ENCODE results near the gene CPNE4.

Gene CPNE4

DNA sequence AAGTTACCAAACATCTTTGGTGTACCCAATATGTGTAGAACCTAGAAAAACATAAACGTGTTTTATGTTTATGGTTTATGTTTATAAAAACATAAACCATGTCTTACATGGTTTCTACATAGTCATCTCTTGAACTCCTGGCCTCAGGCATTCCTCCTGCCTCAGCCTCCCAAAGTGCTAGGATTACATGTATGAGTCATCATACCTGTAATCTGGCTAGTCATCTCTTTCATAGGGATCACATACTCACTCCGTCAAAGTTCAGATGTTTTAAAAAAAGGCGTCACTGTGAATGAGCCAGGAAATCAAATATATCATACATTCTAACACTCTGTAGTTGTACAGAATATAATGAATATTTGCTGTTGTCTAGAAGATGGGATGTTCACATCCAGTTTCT is 178.6 kb downstream of the CPNE4 start:
- DNase-seq = no peak

- DNase-seq = no peak
Measured at GRCh38 chr3:131850223-131850622, 184.6 kb downstream of the CPNE4 start.

GRCh38 chr3:131849616-131850015 is 185.2 kb downstream of the CPNE4 start:
- DNase-seq = no peak

- DNase-seq = no peak
Measured at GRCh38 chr3:131847966-131848510, 186.8 kb downstream of the CPNE4 start.

DNA sequence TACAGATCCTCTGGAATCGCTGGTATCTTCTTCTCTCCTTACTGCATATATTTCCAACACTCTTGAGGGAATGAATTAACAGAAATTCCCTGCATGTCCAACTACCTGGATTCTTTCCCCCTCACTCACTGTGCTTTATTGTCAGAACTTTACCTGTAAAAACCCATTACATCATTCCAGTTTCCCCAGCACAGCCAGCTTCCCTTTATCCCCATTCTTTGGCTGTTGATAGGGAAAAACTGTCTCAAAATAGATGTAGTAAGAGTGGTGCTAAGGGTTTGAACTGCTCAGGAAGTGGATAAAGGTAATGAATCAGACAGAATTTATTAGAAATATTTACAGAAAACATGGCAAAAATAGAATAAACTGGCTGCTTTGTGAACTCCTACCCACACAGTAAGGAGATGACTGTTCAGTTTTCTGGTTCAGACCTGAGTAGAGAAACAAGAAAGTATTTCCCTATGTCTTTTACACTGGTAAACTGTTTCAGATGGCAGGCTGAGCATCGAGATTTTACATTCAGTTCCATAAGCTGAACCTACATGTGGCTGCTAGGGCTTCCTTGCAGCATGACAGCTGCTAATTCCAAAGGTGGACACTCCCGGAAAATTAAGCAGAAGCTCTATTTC is 188.4 kb downstream of the CPNE4 start:
- no peak for DNase-seq

GRCh38 chr3:131843174-131843573 is 191.6 kb downstream of the CPNE4 start:
- DNase-seq = no peak

DNA sequence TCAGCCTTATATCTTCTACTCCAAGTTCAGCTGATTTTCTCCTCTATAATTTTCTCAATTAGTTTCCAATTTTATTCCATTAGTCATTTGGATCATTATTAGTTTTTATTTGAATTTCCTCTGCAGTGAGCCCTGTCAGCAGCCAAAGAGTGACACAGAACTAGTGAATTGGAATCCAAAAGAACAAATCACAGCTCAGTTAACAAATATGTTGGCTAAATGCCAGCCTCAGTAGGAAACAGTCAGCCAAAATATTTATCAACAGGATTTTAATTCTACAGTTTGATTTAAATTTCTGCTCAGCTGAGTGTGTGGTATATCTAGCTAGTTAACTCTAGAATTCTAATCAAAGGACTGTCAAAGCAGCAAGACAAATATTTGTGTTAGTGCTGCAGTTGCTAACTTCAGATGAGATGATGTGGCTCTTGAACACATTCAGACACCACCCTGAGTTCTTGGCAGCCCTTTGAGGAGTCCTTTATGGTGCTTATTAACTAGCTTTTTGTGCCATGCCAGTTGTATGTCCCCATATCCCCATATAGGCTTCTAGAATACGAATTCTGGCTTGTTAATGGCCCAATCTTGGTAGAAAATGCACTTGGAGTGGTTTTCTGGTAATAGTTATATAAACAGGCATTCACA is 194.5 kb downstream of the CPNE4 start:
- DNase-seq = no peak

GRCh38 chr3:131835906-131836305 is 198.9 kb downstream of the CPNE4 start:
- no peak for DNase-seq

DNA sequence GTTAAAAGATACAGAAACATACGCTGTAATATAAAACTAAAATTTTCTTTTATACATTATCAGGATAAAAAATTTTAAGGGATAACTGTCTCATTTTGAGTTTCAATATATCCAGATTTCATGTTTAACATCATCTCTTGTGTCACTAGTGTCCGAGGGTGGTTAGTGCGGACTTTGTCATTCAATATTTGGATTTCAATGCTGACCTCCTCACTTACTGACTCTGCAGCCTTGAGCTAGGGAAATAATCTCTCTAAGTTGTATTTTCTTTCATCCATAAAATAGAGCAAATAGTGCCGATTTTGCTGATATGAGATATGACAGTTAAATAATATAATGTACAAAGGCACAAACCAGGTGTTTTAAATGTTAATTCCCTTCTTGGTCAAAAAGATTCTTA is 203.2 kb downstream of the CPNE4 start:
- no peak for DNase-seq

DNA sequence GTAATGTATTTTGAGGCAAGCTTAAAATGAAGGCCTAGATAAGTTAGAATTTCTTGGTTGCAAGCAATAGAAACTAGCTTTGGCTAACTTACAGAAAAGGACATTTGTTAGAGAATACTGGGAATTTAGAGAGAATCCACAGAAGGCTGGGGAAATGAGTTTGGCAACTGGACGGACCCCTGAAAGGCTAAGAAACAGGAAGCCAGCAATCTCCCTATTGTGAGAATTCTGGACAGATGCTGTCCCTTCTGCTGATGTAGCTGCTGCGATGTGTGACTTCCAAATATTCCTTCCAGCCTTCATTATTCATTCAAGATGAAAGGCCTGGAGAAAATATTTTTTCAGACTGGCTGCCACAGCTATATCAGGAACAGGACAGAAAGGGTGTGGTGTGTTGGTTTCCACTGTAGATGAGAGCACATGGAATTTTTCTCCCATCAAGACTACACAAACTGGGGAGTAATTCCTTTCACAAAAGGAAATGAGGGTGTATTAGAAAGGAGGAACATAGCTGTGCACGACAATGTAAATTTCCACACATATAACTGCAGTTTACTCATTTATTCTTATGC is 213.5 kb downstream of the CPNE4 start:
- no peak for DNase-seq

GRCh38 chr3:131819381-131820055 is 215.3 kb downstream of the CPNE4 start:
- DNase-seq = no peak

DNA sequence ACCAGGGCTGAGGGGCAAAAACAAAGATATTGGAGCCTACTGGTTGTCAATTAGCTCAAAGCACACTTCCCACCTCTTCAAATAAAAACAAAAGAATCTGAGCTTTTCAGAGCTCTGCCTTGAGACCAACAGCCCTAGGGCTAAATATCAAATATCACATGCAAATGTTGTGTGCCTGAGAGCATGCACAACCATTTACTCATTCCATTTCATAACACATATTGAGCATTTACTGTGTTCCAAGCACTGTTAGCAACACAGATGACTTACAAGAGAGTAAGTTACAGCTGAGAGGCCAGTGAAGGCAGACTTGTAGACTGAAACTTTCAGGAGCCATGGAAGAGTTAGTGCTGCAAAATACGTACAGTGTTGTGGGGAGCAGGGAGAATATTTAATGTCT is 222.4 kb downstream of the CPNE4 start:
- DNase-seq = no peak

DNA sequence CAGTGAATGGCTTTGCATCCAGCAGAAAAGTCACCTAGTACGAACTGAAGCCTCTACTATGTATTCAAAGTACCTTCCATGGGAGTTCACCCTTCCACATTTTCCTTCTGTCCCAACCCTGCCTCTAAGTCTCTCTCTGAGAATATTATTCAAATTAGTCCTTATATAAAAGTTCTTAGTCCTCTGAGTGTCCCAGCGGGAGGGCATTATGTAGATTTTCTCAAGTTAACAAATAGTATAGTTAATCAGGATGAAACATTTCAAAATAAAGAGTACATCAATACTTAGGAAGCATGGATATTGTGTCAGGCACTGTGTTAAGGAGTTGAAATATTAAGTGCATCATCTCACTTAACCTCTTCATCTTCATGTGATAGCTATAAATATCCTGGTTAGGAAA is 223.3 kb downstream of the CPNE4 start:
- DNase-seq = no peak

- no peak for DNase-seq
Measured at GRCh38 chr3:131807822-131808221, 227.0 kb downstream of the CPNE4 start.

GRCh38 chr3:131806736-131807135 is 228.1 kb downstream of the CPNE4 start:
- no peak for DNase-seq

- no peak for DNase-seq
Measured at GRCh38 chr3:131804565-131805133, 230.2 kb downstream of the CPNE4 start.

GRCh38 chr3:131803113-131803512 is 231.7 kb downstream of the CPNE4 start:
- DNase-seq = no peak

DNA sequence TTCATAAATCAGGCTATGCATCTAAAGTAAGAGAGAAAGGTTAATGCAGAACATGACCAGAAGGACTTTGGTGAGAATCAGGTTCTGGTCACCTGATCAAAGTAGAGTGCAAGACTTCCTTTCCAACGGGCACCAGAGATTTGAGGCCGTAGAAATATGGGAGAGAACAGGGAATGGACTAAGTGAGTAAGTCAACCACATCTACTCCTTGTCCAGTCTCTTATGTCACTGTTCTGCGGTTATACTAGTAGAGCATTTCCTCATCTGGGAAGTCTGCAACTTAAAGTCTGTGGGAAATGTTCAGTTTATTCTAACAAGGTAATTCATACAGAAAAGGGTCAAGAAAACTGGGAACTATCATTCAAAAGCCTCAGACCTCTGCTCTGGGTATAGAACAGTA is 232.8 kb downstream of the CPNE4 start:
- no peak for DNase-seq

DNA sequence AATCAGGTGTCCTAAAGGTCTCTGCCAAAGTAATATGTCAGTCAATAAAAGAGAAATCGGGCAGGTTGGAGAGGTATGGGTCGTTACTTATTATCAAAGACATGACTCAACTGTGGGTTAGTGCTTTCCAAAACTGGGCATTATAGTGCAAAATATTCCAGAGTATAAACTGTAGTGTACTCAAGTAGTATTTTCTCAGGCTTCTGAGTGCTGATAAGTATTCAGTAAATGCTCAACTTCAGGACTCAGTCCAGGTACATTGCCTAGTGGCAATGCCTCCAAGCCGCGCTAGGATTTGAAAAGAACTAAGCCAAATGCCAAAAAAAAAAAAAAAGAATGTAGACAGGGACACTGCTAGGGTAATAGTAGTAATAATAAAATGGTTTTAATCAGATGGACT is 233.2 kb downstream of the CPNE4 start:
- no peak for DNase-seq

- DNase-seq = no peak
Measured at GRCh38 chr3:131797776-131798175, 237.0 kb downstream of the CPNE4 start.

DNA sequence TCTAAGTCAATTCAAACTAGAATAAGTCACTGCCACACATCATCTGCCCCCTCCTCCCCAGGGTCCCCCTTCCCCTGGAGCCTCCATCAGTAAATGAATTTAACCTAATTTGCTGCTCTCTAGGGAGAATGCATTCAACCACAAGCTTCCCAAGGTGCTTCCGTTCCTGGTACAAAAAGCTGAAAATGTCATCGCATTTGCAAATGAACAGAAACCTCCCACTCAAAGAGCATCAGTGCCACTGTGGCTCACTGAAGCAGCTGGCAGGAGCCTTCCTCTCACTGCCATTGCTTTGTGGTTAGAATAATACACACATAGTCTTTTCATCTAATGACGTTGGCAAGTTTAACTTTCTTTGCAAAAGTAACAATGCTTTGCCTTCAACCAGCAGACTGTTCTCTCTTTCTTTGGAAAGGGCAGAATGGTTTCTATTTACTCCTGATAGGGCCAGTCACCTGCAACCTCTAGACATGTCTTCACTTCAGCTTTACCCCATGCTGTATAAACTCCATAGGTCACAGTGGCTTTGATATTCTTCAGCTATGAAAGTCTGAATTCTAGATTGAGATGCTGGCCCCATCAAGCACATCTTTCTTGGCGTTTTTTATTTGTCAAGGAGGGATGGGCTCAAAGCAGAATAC is 238.1 kb downstream of the CPNE4 start:
- no peak for DNase-seq

- DNase-seq = no peak
Measured at GRCh38 chr3:131796111-131796510, 238.7 kb downstream of the CPNE4 start.
